Type B pancreatic cell (in vitro differentiated cells): ENCODE data around the gene CDAN1. TPM values are rescaled to one million over a fixed set of nuclear protein-coding genes. Genes with fewer than 3 reads are reported as not detected.

Source experiments
- DNase-seq: peaks from one replicate; pipeline ENCODE4 v3.0.0; 2021; ENCODE audit warnings: mixed read lengths; ENCODE audit not compliant: unreplicated experiment; ENCODE audit errors: extremely low spot score
- H3K27ac Mint-ChIP-seq: 2 replicates; pipeline ENCODE4 v1.8.0; 2021; ENCODE audit warnings: mild to moderate bottlenecking, mixed read lengths
- H3K27me3 Mint-ChIP-seq: 2 replicates; pipeline ENCODE4 v1.8.0; 2021; ENCODE audit warnings: mixed read lengths
- H3K36me3 Mint-ChIP-seq: 2 replicates; pipeline ENCODE4 v1.8.0; 2021; ENCODE audit warnings: mixed read lengths
- H3K4me1 Mint-ChIP-seq: one replicate; pipeline ENCODE4 v1.8.0; 2021; ENCODE audit warnings: mixed read lengths; ENCODE audit not compliant: unreplicated experiment
- H3K4me3 Mint-ChIP-seq: 2 replicates; pipeline ENCODE4 v1.8.0; 2021; ENCODE audit warnings: mild to moderate bottlenecking, mixed read lengths
- H3K9me3 Mint-ChIP-seq: 2 replicates; pipeline ENCODE4 v1.8.0; 2021; ENCODE audit warnings: mixed read lengths
- long read RNA-seq: library from polyadenylated mRNA; unstranded; transcript quantifications from one replicate; pipeline ENCODE4 v2.0.0, GENCODE V29; 2020
- total RNA-seq: library from RNA; stranded (reverse); gene quantifications from 2 replicates; pipeline ENCODE4 v1.2.1, GENCODE V29; 2021; ENCODE audit warnings: low replicate concordance
- TF ChIP-seq, protein P1 (sequence below): fragments of 200-600 bp; sonication (generic); conservative IDR thresholded peaks from 2 replicates; pipeline ENCODE4 v1.5.0; 2021; ENCODE audit warnings: antibody characterized with exemption, mild to moderate bottlenecking

CDAN1 gene, protein sequence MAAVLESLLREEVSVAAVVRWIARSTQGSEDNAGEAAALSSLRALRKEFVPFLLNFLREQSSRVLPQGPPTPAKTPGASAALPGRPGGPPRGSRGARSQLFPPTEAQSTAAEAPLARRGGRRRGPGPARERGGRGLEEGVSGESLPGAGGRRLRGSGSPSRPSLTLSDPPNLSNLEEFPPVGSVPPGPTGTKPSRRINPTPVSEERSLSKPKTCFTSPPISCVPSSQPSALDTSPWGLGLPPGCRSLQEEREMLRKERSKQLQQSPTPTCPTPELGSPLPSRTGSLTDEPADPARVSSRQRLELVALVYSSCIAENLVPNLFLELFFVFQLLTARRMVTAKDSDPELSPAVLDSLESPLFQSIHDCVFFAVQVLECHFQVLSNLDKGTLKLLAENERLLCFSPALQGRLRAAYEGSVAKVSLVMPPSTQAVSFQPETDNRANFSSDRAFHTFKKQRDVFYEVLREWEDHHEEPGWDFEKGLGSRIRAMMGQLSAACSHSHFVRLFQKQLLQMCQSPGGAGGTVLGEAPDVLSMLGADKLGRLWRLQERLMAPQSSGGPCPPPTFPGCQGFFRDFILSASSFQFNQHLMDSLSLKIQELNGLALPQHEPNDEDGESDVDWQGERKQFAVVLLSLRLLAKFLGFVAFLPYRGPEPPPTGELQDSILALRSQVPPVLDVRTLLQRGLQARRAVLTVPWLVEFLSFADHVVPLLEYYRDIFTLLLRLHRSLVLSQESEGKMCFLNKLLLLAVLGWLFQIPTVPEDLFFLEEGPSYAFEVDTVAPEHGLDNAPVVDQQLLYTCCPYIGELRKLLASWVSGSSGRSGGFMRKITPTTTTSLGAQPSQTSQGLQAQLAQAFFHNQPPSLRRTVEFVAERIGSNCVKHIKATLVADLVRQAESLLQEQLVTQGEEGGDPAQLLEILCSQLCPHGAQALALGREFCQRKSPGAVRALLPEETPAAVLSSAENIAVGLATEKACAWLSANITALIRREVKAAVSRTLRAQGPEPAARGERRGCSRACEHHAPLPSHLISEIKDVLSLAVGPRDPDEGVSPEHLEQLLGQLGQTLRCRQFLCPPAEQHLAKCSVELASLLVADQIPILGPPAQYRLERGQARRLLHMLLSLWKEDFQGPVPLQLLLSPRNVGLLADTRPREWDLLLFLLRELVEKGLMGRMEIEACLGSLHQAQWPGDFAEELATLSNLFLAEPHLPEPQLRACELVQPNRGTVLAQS
- 25.8 and 37.2 TPM in 2 replicates for total RNA-seq
- long read RNA-seq, partial matches to known transcripts: 2 of 5 reads
- long read RNA-seq, other reads (novel, unspliced or antisense): 2 of 5 reads

DNA sequence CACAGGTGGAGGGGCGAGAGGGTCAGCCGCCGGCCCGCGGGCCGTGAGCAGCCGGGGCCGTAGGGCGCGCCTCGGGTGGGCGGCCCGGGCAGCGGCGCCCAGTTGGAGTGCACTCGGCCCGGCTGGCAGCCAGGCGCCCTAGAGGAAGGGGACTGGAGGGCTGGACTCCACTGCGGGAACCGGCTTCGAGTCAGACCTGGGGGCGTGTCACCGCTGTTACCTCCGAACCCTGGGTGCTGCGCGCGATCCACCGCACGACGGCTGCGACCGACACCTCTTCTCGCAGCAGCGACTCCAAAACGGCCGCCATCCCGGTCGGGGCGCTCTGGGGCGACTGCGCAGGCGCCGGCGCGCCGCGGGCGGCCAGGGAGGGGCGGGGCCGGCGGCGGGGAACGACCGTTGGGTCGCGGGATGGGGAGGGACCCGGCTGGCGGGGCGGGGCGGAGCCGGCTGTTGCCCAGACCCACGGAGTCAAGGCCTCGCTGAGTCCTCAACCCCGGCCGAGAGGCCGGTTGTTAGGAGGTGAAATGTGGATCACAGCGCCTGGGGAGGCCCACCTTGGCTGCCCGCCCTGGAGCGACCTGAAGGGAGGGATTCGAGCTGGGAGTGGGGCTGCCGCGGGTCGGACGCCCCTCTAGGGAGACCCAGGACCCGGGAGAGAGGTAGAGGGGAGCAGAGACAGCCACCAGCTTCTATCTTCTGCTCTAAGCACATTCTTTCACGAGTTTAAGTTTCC lies at the start of gene CDAN1:
Gene CDAN1 (minus strand): TSS at position 336 of the 736 bp plus-strand sequence. CDS start 26 bp downstream, at position 310.
- Mint-ChIP-seq H3K27ac (peak within 1 kb of the TSS; percentile 79), H3K36me3 (peaks cover 4% of the 10 kb centered on the region), H3K9me3 (no peaks in the 10 kb centered on the region), H3K4me1 (peaks cover 22% of the 10 kb centered on the region), H3K4me3 (peak within 1 kb of the TSS; percentile 87), H3K27me3 (no peaks in the 10 kb centered on the region)
- TF ChIP-seq, protein P1, sequence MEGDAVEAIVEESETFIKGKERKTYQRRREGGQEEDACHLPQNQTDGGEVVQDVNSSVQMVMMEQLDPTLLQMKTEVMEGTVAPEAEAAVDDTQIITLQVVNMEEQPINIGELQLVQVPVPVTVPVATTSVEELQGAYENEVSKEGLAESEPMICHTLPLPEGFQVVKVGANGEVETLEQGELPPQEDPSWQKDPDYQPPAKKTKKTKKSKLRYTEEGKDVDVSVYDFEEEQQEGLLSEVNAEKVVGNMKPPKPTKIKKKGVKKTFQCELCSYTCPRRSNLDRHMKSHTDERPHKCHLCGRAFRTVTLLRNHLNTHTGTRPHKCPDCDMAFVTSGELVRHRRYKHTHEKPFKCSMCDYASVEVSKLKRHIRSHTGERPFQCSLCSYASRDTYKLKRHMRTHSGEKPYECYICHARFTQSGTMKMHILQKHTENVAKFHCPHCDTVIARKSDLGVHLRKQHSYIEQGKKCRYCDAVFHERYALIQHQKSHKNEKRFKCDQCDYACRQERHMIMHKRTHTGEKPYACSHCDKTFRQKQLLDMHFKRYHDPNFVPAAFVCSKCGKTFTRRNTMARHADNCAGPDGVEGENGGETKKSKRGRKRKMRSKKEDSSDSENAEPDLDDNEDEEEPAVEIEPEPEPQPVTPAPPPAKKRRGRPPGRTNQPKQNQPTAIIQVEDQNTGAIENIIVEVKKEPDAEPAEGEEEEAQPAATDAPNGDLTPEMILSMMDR: no peak
- peak; percentile 96 for DNase-seq

DNA sequence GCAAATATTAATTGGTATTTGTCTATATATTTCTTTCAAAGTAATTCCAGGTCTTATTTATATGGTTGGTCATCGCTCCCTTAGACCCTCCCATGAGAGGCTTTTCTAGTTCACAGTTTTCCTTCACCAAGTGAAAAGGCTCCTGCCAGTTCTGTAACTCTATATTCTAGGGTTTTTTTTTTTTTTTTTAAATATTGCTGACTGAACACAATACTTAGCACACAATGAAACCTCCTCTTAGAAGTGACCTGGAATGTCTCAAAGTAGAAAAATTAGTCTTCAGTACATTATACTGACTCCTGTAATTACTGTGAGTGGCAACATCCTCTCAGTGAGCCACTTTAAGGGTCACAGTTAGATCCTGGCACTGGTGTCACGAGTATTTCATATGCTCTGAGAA lies 48.6 kb upstream of the CDAN1 start:
- H3K9me3 Mint-ChIP-seq: no peaks in the 10 kb centered on the region
- H3K36me3 Mint-ChIP-seq: peaks cover 9% of the 10 kb centered on the region
- H3K4me3 Mint-ChIP-seq: no peak overlapping the region
- DNase-seq: no peak
- no peaks in the 10 kb centered on the region for H3K27me3 Mint-ChIP-seq
- H3K4me1 Mint-ChIP-seq: no peaks in the 10 kb centered on the region
- H3K27ac Mint-ChIP-seq: no peak overlapping the region
- TF ChIP-seq, protein P1: no peak

DNA sequence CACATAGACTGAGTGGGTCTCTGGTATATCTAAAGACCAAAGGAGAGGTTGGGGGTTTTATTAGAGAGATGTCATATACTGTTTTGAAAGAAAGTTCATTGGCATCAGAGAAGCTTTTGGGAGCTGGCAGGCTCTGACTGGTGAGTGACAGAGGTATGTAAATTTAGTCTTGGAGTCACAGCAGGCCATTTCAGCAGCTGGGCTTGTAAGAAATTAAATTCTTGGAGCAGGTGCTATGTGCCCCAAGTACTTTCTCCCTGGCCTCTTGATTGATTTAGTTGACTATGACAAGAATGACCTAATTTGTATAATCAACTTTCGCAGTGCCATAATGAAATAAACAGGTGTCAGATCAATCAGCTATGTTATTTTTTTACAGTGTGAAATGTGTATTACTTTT lies 47.8 kb upstream of the CDAN1 start:
- Mint-ChIP-seq H3K36me3 (peaks cover 9% of the 10 kb centered on the region), H3K9me3 (no peaks in the 10 kb centered on the region), H3K4me1 (no peaks in the 10 kb centered on the region), H3K27ac (no peak overlapping the region), H3K4me3 (no peak overlapping the region), H3K27me3 (no peaks in the 10 kb centered on the region)
- no peak for DNase-seq
- TF ChIP-seq, protein P1: no peak

DNA sequence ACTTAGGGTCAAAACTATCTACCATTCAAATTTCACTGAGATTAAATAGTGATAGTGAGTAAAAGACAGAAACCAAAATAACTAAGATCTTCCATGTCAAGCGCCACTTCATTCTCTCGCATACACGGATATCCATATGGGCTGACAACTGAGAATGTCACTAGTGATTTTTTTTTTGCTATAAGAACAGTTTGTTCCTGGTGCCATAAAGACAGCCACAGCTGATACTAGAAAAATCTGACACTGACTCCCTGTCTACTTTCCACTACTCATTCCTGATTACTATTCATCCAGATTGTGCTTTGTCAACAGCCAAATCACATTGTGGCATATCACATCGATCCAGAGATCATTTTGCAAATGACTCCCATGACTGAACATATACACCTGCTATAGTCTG lies 45.8 kb upstream of the CDAN1 start:
- H3K9me3 Mint-ChIP-seq: no peaks in the 10 kb centered on the region
- DNase-seq: no peak
- H3K27me3 Mint-ChIP-seq: no peaks in the 10 kb centered on the region
- H3K4me3 Mint-ChIP-seq: no peak overlapping the region
- no peaks in the 10 kb centered on the region for H3K4me1 Mint-ChIP-seq
- peaks cover 9% of the 10 kb centered on the region for H3K36me3 Mint-ChIP-seq
- TF ChIP-seq, protein P1: no peak
- no peak overlapping the region for H3K27ac Mint-ChIP-seq
